Left ventricle myocardium inferior (tissue), 1 donor: ENCODE measurements around the gene KLHL5. TPM values are rescaled to one million over a fixed set of nuclear protein-coding genes. Genes with fewer than 3 reads are reported as not detected.

Experiments
- DNase-seq: peaks from one replicate; pipeline ENCODE4 v3.0.0-alpha.2; 2020
- H3K27ac ChIP-seq: fragments of 200-600 bp; replicated peaks from 2 replicates; pipeline ENCODE4 v1.8.0; 2021
- H3K27me3 ChIP-seq: fragments of 200-600 bp; 2 replicates; pipeline ENCODE4 v1.8.0; 2021; ENCODE audit warnings: low read depth
- H3K36me3 ChIP-seq: fragments of 200-600 bp; 2 replicates; pipeline ENCODE4 v1.8.0; 2021
- H3K4me1 ChIP-seq: fragments of 200-600 bp; 2 replicates; pipeline ENCODE4 v1.8.0; 2021
- H3K4me3 ChIP-seq: fragments of 200-600 bp; 2 replicates; pipeline ENCODE4 v1.8.0; 2021; ENCODE audit warnings: mild to moderate bottlenecking, moderate library complexity
- H3K9me3 ChIP-seq: fragments of 200-600 bp; replicated peaks from 2 replicates; pipeline ENCODE4 v1.8.0; 2021
- CTCF ChIP-seq: fragments of 200-600 bp; IDR thresholded peaks from 2 replicates; pipeline ENCODE4 v1.8.0; 2021; ENCODE audit warnings: antibody characterized with exemption, mild to moderate bottlenecking, borderline replicate concordance
- intact Hi-C: fragments of 100-400 bp; cut with micrococcal nuclease; formaldehyde crosslinking; loops from one replicate; pipeline ENCODE4 v1.11.0; 2022
- total RNA-seq: library from RNA; stranded (reverse); fragmentation: NEBNext Ultra II Directional; extraction: Animal tissue kit (Norgen Biotek cat#: 25700); gene quantifications from one replicate; pipeline ENCODE4 v1.2.1, GENCODE V29; 2021
- donor health status: DM: no; HTN: yes; CAD: no; lungs with severe emphysema.

The KLHL5 gene
- total RNA-seq, 1 donor from 2014 or later = 11.2 TPM

DNA sequence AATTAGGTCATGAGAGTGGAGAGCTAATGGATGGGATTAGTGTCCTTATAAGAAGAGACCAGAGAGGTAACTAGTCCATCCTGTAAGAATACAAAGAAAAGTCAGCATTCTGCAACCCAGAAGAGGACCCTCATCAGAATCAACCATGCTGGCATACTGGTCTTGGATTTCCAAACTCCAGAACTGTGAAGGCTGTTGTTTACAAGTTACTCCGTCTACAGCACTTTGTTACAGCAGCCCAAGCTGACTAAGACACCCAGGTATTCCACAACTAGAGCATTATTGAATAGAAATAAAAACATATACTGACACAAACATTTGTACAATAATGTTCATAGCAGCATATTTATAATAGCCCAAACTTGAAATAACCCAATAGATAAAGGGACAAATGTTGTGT, 39.0 kb upstream of the KLHL5 start:
- no peaks in the 10 kb centered on the region for H3K36me3 ChIP-seq
- no peaks in the 10 kb centered on the region for H3K9me3 ChIP-seq
- DNase-seq = no peak
- no peak overlapping the region for H3K4me3 ChIP-seq
- H3K27ac ChIP-seq = no peak overlapping the region
- no peak for TF ChIP-seq CTCF
- H3K4me1 ChIP-seq = no peaks in the 10 kb centered on the region
- intact Hi-C loops = no loop called here
- no peaks in the 10 kb centered on the region for H3K27me3 ChIP-seq

DNA sequence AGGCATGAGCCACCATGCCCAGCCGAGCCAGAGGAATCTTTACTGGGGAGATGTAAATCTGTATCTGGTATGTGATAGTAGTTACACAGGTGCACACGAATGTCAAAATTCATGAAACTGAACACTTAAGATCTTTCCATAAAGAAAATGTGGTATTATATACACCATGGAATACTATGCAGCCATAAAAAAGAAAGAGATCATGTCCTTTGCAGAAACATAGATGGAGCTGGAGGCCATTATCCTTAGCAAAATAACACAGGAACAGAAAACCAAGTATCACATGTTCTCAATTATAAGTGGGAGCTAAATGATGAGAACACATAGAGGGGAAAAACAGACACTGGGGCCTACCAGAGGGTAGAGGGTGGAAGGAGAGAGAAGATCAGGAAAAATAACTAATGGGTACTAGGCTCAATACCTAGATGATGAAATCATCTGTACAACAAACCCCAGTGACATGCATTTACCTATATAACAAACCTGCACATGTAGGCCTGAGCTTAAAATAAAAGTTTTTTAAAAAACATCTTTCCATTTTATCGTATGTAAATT, 37.6 kb upstream of the KLHL5 start:
- no peak for TF ChIP-seq CTCF

GRCh38 chr4:39025552-39026085, 36.4 kb upstream of the KLHL5 start:
- no peak for TF ChIP-seq CTCF
- intact Hi-C loops = no loop called here
- DNase-seq = no peak
- Histone ChIP-seq H3K27ac (no peak overlapping the region), H3K36me3 (no peaks in the 10 kb centered on the region), H3K4me3 (no peak overlapping the region), H3K9me3 (no peaks in the 10 kb centered on the region), H3K4me1 (no peaks in the 10 kb centered on the region), H3K27me3 (no peaks in the 10 kb centered on the region)

More for the DNA sequence above, 37.6 kb upstream of the KLHL5 start:
- Histone ChIP-seq H3K36me3 (no peaks in the 10 kb centered on the region), H3K27ac (no peak overlapping the region), H3K4me1 (no peaks in the 10 kb centered on the region), H3K9me3 (no peaks in the 10 kb centered on the region), H3K27me3 (no peaks in the 10 kb centered on the region), H3K4me3 (no peak overlapping the region)
- intact Hi-C loops = no loop called here
- no peak for DNase-seq

DNA sequence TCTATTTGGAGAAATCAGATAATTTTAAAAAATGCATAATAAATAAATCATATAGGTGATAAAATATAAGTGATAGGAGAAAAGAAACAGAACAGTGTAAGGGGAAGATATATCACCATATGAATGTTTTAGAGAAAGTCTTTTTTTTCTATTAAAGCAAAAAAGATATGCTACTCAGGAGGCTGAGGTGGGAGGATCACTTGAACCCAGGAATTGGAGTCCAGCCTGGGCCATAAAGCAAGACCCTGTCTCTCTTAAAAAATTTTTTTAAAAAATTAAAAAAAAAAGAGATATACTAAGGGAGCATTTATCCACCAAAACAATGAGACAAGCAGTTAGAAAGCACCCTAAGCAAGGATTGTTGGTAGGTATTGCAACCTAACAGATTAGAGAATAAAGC, 35.9 kb upstream of the KLHL5 start:
- intact Hi-C loops = no loop called here
- H3K27me3 ChIP-seq = no peaks in the 10 kb centered on the region
- H3K4me3 ChIP-seq = no peak overlapping the region
- no peak for TF ChIP-seq CTCF
- no peaks in the 10 kb centered on the region for H3K36me3 ChIP-seq
- DNase-seq = no peak
- no peak overlapping the region for H3K27ac ChIP-seq
- no peaks in the 10 kb centered on the region for H3K4me1 ChIP-seq
- no peaks in the 10 kb centered on the region for H3K9me3 ChIP-seq

- DNase-seq = no peak
- H3K27ac ChIP-seq = no peak overlapping the region
- no peaks in the 10 kb centered on the region for H3K36me3 ChIP-seq
- no peak overlapping the region for H3K4me3 ChIP-seq
- no peaks in the 10 kb centered on the region for H3K27me3 ChIP-seq
- H3K9me3 ChIP-seq = no peaks in the 10 kb centered on the region
- no peaks in the 10 kb centered on the region for H3K4me1 ChIP-seq
- intact Hi-C loops = no loop called here
- no peak for TF ChIP-seq CTCF
These were observed 32.0 kb upstream of the KLHL5 start for GRCh38 chr4:39029752-39030694.
